Measurements from ENCODE around the gene LUC7L3. TPM values are rescaled to one million over a fixed set of nuclear protein-coding genes. Genes with fewer than 3 reads are reported as not detected.

LUC7L3 gene
- total RNA-seq, 1 experiment from 2014 or later = 62.2 TPM

Small RNA genes lying within 50 kb of the gene (small RNA-seq; reads per million reads assigned to genes)
- gene AC005921.1 = 0 reads per million in 2 experiments
- gene MIR8059 = 0 reads per million in 2 experiments
- 0 reads per million in 2 experiments for gene RF00019

Other genes starting within 250 kb of the LUC7L3 start
- gene RSAD1, start 240.7 kb upstream of the LUC7L3 start, total RNA-seq (2014; rRNA removed; shearing (Covaris generic)) = 28.8 and 33.9 TPM in 2 replicates
- gene MYCBPAP, start 211.2 kb upstream of the LUC7L3 start, total RNA-seq (2014; rRNA removed; shearing (Covaris generic)) = 0.89 and 1.0 TPM in 2 replicates
- gene EPN3, start 186.9 kb upstream of the LUC7L3 start, total RNA-seq (2014; rRNA removed; shearing (Covaris generic)) = 0.02 TPM in 1 of 2 replicates, not detected in the other
- 73.6 and 82.8 TPM in 2 replicates for gene SPATA20, start 172.4 kb upstream of the LUC7L3 start, total RNA-seq (2014; rRNA removed; shearing (Covaris generic))
- gene CACNA1G, start 158.9 kb upstream of the LUC7L3 start, total RNA-seq (2014; rRNA removed; shearing (Covaris generic)) = 0.06 and 0.07 TPM in 2 replicates
- 74.8 and 93.3 TPM in 2 replicates for gene ABCC3, start 84.7 kb upstream of the LUC7L3 start, total RNA-seq (2014; rRNA removed; shearing (Covaris generic))
- gene ANKRD40, start 11.7 kb upstream of the LUC7L3 start, total RNA-seq (2014; rRNA removed; shearing (Covaris generic)) = 48.4 and 54.5 TPM in 2 replicates
- not detected in 2 replicates for gene ANKRD40CL, start 47.9 kb downstream of the LUC7L3 start, total RNA-seq (2014; rRNA removed; shearing (Covaris generic))
- gene WFIKKN2, start 116.0 kb downstream of the LUC7L3 start, total RNA-seq (2014; rRNA removed; shearing (Covaris generic)) = not detected in 2 replicates
- 51.5 and 58.4 TPM in 2 replicates for gene TOB1, start 146.8 kb downstream of the LUC7L3 start, total RNA-seq (2014; rRNA removed; shearing (Covaris generic))

Data from NCI-H460 (cell line).